Stimulated activated CD8-positive, alpha-beta memory T cell treated with anti-CD3 and anti-CD28 coated beads, Interleukin-12 subunit alpha, Interleukin-12 subunit beta, amount 100 ng/mL, for 24 hours (primary cell): ENCODE measurements around the gene HDAC4.

Experiments
- DNase-seq: peaks from one replicate; pipeline ENCODE4 v3.0.0-alpha.2; 2020; ENCODE audit errors: extremely low read depth

Gene HDAC4

GRCh38 chr2:239033801-239034560 is 366.8 kb downstream of the HDAC4 start:
- DNase-seq: no peak

GRCh38 chr2:239029958-239030357 is 370.9 kb downstream of the HDAC4 start:
- DNase-seq: no peak

DNA sequence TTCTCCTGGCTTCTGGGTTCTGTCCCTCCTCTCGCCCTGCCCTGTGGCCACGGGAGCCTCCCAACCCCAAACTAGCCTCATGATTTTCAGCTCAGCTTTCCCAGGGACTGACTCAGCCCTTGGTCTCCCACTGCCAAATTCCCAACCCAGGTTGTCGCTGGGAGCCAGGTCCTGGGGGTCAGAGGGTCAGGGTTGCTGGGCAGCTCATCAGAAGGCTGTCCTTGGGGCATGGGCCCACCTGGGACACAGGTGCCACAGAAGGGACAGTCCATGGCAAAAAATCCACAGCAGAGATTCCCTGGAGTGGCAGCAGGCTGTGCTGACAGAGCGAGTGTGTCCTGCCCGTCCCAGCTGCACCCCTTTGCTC is 372.6 kb downstream of the HDAC4 start:
- no peak for DNase-seq

GRCh38 chr2:239027391-239028252 is 373.2 kb downstream of the HDAC4 start:
- no peak for DNase-seq

DNA sequence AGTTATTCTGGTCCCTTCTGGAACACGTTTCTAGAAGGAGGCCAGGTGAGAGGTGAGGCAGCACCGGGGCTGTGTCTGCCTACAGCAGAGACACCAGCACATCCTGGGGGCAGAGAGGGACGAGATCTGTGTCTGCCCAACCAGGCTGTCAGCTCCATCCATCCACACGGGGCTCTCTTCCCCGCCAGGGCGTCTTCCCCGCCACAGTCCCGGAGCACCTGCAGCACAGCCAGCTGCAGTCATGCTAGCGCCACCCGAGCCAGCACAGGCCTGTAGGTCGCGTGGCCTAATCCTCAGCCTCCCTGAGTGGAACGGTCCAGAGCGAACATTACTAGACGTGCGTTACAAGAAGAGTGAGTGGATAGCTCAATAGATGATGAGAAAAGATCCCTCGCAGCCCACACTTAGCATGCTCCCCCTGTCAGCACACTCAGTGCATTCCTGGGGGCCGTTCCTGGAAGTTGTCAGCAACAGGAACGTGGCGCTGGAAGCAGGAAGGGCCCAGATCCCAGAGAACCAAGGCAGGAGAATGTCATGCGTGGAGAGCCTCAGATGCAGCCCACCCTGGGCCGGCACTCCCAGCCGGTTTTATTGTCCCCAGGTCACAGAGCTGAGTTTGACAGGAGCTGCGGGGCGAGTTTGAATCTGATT is 374.0 kb downstream of the HDAC4 start:
- DNase-seq: no peak

DNA sequence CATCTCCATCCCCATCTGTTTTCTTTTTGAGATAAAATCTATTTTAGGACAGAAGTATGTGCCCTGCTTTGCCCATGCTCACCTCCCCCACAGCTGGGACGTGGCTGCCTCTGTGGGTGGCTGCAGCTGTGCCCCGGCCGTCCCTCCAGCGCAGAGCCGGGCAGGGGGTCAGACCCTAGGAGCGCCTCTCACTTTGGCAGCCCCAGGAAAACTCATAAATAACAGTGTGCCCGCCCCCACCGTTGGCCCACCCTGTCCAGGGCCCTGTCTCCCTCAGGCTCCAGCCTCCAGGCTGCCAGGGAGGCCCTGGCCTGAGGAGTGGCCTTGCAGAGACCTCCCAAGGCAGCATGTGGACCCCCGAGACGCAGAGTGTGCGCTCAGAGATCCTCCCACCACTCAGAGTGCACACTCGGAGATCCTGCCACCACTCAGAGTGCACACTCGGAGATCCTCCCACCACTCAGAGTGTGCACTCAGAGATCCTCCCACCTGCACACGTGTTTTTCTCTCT is 374.8 kb downstream of the HDAC4 start:
- DNase-seq: no peak

- DNase-seq: no peak
Measured at GRCh38 chr2:239025096-239025801, 375.6 kb downstream of the HDAC4 start.

- DNase-seq: no peak
Measured at GRCh38 chr2:239024226-239024625, 376.6 kb downstream of the HDAC4 start.

DNA sequence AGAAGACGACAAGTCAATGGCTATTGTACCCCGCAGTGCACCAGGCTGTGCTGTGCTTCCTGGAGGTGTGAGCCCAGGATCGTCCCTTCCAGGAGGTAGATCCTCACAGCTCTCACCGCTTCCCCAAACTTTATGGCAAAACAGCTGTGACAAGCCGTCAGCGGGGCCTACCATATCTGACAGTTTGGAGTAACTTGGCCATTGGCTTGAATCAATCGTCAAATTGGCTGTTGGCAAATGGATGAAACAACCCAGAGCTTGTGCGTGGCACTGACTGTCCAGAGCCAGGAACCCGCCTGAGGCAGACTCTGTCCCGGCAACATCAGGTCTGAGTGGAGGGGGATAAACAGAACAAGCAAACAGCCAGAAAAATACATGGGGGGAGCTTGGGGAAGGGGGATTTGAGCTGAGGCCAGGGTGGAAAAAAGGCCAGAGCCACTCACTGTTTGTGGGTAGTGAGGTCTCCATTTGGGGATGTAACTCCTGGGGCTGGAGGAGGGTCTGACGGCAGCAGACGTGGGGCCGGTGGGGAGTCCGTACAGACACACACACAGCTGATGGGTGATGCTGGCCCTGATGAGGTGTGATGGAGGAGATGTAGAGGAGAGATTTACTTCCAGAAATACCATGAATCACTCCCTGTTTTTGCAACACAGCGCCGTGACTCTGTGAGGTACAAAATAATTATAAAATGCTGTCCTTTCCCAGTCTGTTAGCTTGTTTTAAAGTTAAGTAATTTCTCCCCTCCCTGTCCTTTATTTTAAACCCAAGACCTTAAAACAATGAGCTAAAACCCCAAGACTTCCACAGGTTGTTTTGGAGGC is 378.2 kb downstream of the HDAC4 start:
- DNase-seq: no peak

GRCh38 chr2:239021651-239022436 is 379.0 kb downstream of the HDAC4 start:
- no peak for DNase-seq

DNA sequence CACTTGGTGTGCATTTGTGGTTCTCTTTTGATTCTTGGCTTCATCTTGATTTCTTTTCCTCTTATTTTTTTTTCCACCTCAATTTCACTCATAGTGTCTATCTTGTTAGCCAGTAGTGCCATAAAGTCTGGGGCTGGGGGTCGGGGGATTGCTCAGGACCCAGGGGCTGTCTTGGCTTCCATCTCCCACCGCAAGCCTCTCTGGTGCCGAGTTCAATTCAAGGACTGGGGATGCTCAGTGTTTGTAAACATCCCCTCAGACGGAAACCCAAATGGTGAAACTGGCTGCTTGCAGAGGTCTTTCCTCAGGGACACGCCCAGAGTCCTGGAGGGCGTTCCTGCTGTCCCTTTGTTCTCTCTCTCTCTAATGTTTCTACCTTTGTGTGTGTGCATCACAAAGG is 379.6 kb downstream of the HDAC4 start:
- DNase-seq: no peak

GRCh38 chr2:239020541-239021041 is 380.2 kb downstream of the HDAC4 start:
- no peak for DNase-seq

- no peak for DNase-seq
Measured at GRCh38 chr2:239019183-239019581, 381.6 kb downstream of the HDAC4 start.

DNA sequence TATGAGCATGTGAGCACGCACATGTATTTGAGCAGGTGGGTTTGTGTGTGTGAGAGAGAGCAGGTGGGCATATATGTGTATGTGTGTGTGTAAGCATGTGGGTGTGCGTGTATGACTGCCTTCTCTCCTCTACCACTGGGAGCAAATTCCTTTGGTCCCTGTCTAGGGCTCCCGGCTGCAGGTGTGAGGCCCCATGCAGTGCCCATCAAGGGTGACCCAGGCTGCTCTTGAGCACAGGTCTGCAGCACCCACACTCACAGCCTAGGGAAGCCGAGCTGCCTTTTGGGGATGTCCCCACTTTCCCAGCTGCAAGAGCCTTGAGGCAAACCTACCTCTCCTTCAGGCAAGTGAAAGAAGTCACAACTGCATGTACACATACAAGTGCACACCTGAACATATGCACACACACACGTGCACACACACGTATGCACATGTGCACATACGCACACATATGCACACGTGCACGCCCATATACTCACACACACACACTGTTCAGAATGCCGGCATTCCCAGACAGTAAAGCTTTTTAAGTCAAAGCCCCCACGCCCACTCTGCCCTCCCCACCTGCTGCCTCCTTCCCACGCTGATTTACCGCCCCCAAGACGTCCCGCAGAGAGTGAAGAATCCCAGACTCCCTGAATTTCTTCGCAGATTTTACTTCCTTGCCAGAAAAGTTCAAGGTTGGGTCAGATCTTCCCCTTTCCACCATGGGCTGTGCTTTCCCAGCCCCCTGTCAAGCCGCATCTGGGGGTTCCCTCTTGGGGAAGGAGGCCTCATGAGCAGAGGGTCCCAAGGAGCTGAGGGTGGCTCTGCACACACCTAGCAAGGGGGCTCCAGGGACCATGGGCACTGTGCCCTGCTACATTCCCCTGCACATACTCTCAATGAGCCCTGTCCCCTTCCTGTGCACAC is 382.3 kb downstream of the HDAC4 start:
- no peak for DNase-seq

DNA sequence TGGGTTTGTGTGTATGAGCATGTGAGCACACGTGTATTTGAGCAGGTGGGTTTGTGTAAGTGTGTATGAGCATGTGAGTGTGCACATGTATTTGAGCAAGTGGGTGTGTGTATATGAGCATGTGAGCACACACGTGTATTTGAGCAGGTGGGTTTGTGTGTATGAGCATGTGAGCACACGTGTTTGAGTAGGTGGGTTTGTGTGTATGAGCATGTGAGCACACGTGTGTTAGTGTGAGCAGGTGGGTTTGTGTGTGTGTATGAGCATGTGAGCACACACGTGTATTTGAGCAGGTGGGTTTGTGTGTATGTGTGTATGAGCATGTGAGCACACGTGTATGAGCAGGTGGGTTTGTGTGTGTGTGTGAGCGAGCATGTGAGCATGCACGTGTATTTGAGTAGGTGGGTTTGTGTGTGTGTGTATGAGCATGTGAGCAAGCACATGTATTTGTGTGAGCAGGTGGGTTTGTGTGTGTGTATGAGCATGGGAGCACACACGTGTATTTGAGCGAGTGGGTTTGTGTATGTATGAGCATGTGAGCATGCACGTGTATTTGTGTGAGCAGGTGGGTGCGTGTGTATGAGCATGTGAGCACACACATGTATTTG is 383.2 kb downstream of the HDAC4 start:
- DNase-seq: no peak

DNA sequence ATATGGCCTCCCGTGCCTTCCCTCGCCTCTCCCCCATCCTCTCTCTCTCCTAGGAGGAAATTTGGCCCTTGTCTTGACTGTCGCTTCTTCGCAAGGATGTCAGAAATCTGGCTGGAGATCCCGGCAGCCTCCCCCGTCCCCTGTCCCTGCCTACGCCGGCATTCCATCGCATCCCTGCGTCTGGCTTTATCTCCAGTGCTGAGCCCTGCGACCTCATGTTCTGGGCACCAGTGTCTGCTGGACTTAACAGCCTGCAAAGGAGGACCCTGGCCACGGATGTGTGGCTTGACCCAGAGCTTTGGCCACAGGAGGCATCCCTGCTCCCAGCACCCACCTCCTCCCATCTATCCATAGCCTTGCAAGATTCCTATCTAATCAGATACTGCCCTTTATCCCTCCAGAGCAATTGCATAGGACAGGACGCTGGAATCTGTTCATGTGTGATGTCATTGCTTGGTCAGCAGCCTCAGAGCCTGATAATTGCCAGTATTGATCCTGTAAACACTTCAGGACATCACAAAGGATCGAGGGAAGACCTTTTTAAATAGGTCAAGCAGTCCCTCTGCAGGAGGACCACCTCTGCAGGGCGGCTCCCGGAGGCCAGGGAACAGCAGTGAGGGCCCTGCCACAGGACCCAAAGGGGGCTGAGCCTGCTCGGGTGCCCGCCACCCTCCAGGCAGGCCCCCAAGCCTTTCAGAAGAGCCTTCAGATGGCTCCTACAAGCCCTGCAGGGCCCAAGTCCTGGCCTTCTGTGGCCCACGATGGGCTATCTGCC is 384.7 kb downstream of the HDAC4 start:
- no peak for DNase-seq

DNA sequence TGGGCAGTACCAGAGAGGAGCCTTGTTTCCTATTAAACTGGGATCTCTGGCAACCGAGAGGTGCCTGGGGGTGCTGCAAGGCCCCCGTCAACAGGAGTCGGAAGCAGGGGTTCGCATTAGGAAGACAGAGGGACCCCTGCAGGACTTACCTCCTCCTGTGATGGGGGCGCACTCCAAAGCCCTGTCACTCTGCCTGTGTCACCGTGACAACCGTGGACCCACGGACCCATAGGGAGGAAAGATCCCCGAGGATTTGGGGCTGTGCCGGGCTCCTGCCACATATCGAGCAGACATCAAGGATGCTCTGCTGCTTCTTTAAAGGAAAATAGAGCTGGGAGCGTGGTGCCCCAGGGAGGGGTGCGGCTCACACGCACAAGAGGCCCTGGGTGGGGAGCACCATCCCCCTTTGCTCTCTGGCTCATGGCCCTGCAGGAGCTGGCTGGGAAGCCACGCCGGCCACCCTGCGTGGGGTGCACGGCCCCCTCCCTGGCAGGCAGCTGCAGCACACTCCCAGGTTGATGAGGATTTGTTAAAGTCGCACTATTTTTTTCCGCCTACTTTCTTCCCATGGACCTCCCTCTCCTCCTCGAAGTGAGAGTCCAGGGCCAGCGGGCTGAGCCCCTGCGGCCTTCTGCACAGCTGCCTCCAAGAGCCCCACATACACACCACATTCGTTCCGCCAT is 385.5 kb downstream of the HDAC4 start:
- DNase-seq: no peak
